T-helper 2 cell treated with Interferon-gamma antibody and Interleukin-4, amounts not matched to agents 100 ng/mL and 5 ng/mL, for 36 hours (primary cell): ENCODE results near the gene TIPIN. TPM values are rescaled to one million over a fixed set of nuclear protein-coding genes. Genes with fewer than 3 reads are reported as not detected.
"Not testable (repeated sequence)": the region's sequence is repeated elsewhere in the genome, so short reads cannot be mapped to it uniquely, and the experiment has no call there.

Experiments
- intact Hi-C: fragments of 100-400 bp; cut with micrococcal nuclease; formaldehyde crosslinking; loops from one replicate; pipeline ENCODE4 v1.15.1; 2023
- total RNA-seq: library from RNA; stranded (reverse); gene quantifications from 2 replicates; pipeline ENCODE4 v1.2.3, GENCODE V29; 2022

TIPIN gene
- total RNA-seq, result 24.7 and 29.3 TPM in 2 replicates

GRCh38 chr15:66356359-66357236 lies at the start of gene TIPIN:
TIPIN (minus strand) TSS chr15:66356685; CDS start chr15:66352947, 3,738 bp downstream.
- intact Hi-C loops, result loop anchor here (1.0 to 5.0 kb wide), 4 partner anchors 30 to 148 kb away; partner anchors contain the start of genes DIS3L, MAP2K1, RPL4 and SNAPC5

DNA sequence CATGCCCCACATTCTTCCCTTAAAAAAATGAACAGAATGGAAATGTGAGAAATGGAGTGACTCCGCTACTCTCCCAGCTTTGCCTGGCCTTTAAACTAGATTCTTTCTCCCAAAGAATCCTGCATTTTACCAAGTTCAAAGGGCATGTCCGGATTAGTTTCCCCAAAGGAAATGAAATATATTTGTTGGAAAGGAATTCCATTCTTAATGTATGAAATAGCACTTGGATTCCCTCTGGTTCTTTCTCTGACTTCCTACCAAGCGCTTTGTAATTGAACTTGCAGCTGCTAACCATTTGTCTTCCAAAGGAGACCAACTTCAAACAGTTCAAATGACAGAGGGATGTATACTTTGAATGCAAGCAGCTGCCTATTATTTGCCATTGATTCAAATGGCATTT lies 49.1 kb upstream of the TIPIN start:
- intact Hi-C loops, result no loop called here

DNA sequence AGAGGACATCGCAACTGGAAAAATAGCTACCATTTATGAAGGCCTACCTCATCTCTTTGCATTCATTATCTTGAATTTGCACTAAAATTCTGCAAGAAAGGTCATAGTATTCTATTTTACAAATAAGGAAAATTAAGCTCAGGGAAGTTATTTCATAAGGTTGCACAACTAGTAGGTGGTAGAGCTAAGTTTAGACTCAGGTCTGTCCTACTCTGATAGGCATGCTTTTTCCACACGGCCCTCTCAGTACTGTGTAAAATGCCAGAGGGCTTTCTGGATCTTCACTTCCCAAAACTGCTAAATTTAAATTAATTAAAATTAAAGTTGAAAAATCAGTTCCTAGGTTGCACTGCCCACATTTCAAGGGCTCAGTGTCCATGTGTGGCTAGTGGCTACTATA lies 48.5 kb upstream of the TIPIN start:
- intact Hi-C loops, result no loop called here

GRCh38 chr15:66404532-66404931 lies 48.0 kb upstream of the TIPIN start:
- intact Hi-C loops, result no loop called here

GRCh38 chr15:66404122-66404521 lies 47.6 kb upstream of the TIPIN start:
- intact Hi-C loops, result no loop called here

DNA sequence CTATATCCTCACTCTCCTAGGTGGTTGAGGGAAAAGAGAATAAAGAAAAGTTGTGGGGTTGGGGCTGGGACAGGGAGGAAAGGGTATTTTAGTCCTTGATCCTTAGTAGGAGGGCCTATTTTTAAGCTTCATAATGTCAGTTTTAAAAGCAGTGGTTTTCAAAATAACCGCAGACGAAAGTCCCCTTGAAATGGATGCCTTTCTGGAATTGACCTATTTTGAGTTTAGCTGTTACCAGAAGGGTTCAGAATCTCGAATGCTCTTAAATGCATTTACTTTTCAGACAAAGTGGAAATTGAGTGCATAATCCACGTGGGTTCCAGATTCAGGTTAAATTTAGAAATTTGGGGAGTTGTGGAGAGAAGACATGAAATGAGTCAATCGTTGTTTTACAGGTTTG lies 46.8 kb upstream of the TIPIN start:
- intact Hi-C loops, result no loop called here

DNA sequence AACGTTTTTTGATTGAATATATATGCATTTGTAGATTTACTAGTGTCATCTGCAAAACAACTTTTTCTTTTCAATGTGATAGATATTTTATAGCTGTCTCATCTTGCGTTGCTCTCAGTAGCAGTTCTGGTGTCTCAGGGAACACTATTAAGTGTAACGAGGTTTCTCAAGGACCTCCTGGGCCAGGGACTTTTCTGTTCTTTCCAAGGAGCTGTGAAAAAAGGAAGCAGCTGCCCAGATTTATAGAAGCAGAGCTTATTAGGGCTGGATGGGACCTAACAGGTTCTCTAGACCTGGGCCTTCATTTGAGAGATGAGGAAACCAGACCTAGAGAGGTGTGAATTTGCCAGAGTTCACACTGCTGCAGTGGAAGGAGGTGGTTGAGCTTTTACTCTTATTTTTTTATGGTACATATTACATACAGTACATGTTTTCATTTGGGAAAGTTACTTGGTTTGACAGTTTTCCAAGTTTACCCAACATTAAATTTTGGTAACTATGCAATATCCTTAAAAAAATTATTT lies 46.3 kb upstream of the TIPIN start:
- intact Hi-C loops, result no loop called here

- intact Hi-C loops, result loop anchor here (2.0 kb wide), 1 partner anchor 15 kb away; the partner anchor contains the start of gene MAP2K1
These were observed 44.9 kb upstream of the TIPIN start for GRCh38 chr15:66401130-66402021.

DNA sequence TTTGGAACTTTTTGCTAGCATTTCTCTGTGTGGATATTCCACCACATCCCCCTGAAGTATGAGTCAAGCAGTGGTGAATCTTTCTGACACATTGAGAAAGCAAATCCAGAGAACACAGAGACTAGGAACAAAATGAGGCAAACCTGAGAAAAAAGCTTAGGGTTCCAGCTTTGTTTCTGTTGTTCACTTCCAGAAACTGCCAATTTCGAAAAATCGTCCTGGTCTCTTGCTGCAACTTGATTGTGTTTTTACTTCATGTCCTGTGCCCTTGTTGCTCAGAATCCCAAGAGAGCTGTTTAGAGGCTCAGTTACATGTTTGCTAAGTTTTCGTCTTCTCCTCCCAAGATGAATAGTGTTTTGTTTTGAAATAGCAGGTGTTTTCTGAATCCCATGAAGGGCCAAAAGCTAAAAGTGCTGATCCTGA lies 43.9 kb upstream of the TIPIN start:
- intact Hi-C loops, result loop anchor here (2.0 kb wide), 1 partner anchor 14 kb away; the partner anchor contains the start of gene MAP2K1

- intact Hi-C loops, result no loop called here
These were observed 42.8 kb upstream of the TIPIN start for GRCh38 chr15:66399276-66399675.

DNA sequence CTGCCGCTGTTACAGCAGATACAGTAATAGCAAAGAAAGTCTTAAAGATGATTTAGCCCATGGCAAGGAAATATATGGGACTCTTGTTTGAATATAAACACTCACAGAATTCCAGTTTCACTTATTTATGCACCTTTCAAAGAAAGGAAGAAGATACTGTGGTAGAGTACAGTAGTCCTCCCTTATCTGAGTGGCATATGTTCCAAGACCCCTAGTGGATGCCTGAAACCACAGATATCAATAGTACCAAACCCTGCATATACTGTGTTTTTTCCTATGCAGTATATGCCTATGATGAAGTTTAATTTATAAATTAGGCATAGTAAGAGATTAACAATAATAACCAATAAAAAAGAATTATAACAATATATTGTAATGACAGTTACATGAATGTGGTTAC lies 38.4 kb upstream of the TIPIN start:
- intact Hi-C loops, result no loop called here

DNA sequence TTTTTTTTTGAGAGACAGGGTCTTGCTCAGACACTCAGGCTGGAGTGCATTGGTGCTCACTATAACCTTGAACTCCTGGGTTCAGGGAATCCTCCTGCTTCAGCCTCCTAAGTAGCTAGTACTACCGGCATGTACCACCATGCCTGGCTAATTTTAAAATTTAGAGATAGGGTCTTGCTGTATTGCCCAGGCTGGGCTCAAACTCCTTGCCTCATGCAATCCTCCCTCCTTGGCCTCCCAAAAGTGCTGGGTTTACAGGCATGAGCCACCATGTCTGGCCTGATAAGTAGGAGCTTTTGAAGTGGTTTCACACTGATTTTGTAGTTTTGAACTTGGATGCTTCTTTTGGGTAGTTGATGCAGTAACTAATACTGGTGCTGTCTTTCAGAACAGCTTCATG lies 38.0 kb upstream of the TIPIN start:
- intact Hi-C loops, result no loop called here

DNA sequence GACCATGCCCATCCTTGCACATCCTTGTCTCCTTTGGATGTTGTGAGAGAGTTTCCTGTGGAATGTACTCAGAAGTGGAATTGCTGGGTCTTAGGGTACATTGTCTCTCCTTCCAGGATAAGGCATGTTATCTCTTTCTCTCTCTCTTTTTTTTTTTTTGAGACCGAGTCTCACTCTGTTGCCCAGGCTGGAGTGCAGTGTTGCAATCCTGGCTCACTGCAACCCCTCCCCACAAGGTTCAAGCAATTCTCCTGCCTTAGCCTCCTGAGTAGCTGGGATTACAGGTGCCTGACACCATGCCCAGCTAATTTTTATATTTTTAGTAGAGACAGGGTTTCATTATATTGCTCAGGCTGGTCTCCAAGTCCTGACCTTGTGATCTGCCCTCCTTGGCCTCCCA lies 36.6 kb upstream of the TIPIN start:
- intact Hi-C loops, result not testable (repeated sequence)

GRCh38 chr15:66390678-66391077 lies 34.2 kb upstream of the TIPIN start:
- intact Hi-C loops, result no loop called here

DNA sequence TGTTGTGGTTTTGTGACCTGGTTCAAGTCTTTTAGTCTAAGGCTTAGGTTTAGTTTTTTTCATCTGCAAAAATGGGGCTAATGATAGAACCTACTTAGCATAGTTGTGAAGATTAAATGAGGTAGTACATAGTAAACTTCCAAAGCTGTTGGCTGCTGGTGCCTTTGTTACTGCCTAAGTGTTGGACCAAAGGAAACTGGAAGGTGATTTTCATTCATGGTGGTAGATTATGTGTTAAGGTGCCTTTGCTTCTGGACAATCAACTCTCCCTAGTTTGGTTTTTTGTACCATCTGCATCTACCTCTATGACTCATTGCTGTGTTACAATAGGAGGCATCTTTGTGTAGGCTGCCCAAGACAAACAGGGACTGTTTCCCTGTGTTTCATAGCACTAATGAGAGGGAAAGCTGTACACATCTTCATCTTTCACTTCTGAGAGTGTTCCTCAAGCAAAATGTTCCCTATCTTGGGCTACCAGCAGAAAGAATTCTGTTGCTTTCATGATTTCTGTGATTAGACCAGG lies 33.4 kb upstream of the TIPIN start:
- intact Hi-C loops, result loop anchor here (5.0 to 10.0 kb wide), 2 partner anchors 312 to 855 kb away; partner anchors contain the start of genes HACD3 and SMAD6

DNA sequence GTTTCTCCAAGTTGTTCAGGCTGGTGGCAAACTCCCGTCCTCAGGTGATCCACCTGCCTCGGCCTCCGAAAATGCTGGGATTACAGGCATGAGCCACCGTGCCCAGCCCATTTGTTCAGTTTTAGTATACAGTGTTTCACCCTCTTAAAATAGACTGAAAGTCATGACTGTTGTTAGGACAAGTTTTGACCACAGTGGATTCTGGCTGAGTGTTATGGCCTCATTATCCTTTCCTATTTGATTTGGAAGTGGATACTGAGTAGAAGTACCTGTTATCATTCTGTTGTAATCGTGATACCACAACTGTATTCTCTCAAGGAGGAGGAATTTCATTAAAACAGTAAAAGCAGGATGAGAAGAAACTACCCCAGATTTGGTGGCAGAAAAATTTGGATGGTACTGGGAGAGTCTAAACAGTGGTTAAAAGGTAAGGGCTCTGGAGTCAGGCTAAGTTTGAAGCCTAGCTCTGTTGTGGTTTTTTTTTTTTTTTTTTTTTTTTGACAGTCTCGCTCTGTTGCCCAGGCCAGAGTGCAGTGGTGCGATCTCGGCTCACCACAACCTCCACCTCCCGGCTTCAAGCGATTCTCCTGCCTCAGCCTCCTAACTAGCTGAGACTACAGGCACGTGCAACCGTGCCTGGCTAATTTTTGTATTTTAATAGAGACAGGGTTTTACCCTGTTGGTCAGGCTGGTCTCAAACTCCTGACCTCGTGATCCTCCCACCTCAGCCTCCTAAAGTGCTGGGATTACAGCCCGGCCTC lies 32.8 kb upstream of the TIPIN start:
- intact Hi-C loops, result loop anchor here (5.0 to 10.0 kb wide), 2 partner anchors 313 to 854 kb away; partner anchors contain the start of genes HACD3 and SMAD6

- intact Hi-C loops, result loop anchor here (5.0 to 10.0 kb wide), 2 partner anchors 314 to 854 kb away; partner anchors contain the start of genes HACD3 and SMAD6
These were observed 32.1 kb upstream of the TIPIN start for GRCh38 chr15:66388576-66388975.

DNA sequence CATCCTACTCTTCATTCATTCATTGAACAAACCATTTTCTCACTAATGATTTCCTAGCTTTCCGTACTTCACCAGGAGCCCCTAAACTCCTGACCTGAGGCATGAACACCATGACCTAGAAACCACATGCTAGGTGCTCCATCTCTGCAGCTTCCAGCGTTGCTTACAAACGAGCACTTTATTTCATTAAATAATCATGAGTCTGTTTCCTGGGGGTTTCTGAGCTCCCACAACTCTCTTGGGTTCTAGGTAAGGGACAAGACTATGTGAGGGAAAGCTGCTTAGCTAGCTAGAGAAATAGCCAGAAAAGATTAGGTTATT lies 31.5 kb upstream of the TIPIN start:
- intact Hi-C loops, result loop anchor here (5.0 to 10.0 kb wide), 2 partner anchors 314 to 853 kb away; partner anchors contain the start of genes HACD3 and SMAD6

- intact Hi-C loops, result loop anchor here (2.0 to 10.0 kb wide), 4 partner anchors 13 to 853 kb away; partner anchors contain the start of genes HACD3 and SMAD6
These were observed 30.9 kb upstream of the TIPIN start for GRCh38 chr15:66387163-66388042.
